PC-3 (cell line): ENCODE data around the gene CIITA.

Experiments
- CTCF ChIP-seq: fragments of 300-600 bp; sonication (generic); conservative IDR thresholded peaks from 2 replicates; pipeline ENCODE4 v1.5.1; 2017; ENCODE audit warnings: antibody characterized with exemption, low read depth, mild to moderate bottlenecking, low read length
- EZH2 ChIP-seq: fragments of 300-600 bp; sonication (generic); IDR thresholded peaks from one replicate; pipeline ENCODE4 v1.6.1; 2017; ENCODE audit warnings: antibody characterized with exemption, mild to moderate bottlenecking, low read length; ENCODE audit not compliant: unreplicated experiment

GRCh38 chr16:10851512-10851911 is 25.5 kb upstream of the CIITA start:
- TF ChIP-seq CTCF, result no peak
- TF ChIP-seq EZH2, result no peak
